H9 (cell line): ENCODE data around the gene COIL. TPM values are rescaled to one million over a fixed set of nuclear protein-coding genes. Genes with fewer than 3 reads are reported as not detected.

Experiments
- DNase-seq: peaks from one replicate; pipeline ENCODE4 v3.0.0-alpha.2; 2017
- H2AFZ ChIP-seq: one replicate; pipeline ENCODE4 v1.6.1; 2013; ENCODE audit warnings: mild to moderate bottlenecking, low read length, control low read depth, moderate library complexity
- H2AK5ac ChIP-seq: 2 replicates; pipeline ENCODE4 v1.6.1; 2013; ENCODE audit warnings: low read length, control low read depth, mixed read lengths; ENCODE audit not compliant: insufficient read length
- H2BK120ac ChIP-seq: one replicate; pipeline ENCODE4 v1.6.1; 2013; ENCODE audit warnings: low read depth, mild to moderate bottlenecking, low read length, control low read depth, inconsistent platforms; ENCODE audit not compliant: poor library complexity, severe bottlenecking
- H2BK12ac ChIP-seq: 2 replicates; pipeline ENCODE4 v1.6.1; 2013; ENCODE audit warnings: low read length, control low read depth, mixed read lengths, low read depth; ENCODE audit not compliant: insufficient read length
- H2BK15ac ChIP-seq: 2 replicates; pipeline ENCODE4 v1.6.1; 2013; ENCODE audit warnings: low read depth, low read length, control low read depth
- H2BK20ac ChIP-seq: one replicate; pipeline ENCODE4 v1.6.1; 2013; ENCODE audit warnings: low read depth, mild to moderate bottlenecking, low read length, control low read depth, inconsistent platforms; ENCODE audit not compliant: poor library complexity, severe bottlenecking
- H2BK5ac ChIP-seq: 2 replicates; pipeline ENCODE4 v1.6.1; 2013; ENCODE audit warnings: low read length, control low read depth, mixed read lengths; ENCODE audit not compliant: insufficient read length
- H3K14ac ChIP-seq: 2 replicates; pipeline ENCODE4 v1.6.1; 2013; ENCODE audit warnings: low read length, control low read depth; ENCODE audit not compliant: insufficient read depth
- H3K18ac ChIP-seq: 2 replicates; pipeline ENCODE4 v1.6.1; 2013; ENCODE audit warnings: low read depth, mild to moderate bottlenecking, mixed read lengths, low read length, control low read depth; ENCODE audit not compliant: insufficient read length
- H3K23ac ChIP-seq: 2 replicates; pipeline ENCODE4 v1.6.1; 2013; ENCODE audit warnings: low read length, control low read depth, mixed read lengths, low read depth; ENCODE audit not compliant: insufficient read length
- H3K23me2 ChIP-seq: 2 replicates; pipeline ENCODE4 v1.6.1; 2013; ENCODE audit warnings: low read depth, mild to moderate bottlenecking, mixed read lengths, low read length, control low read depth; ENCODE audit not compliant: insufficient read length, poor library complexity, severe bottlenecking
- H3K27ac ChIP-seq: 2 replicates; pipeline ENCODE4 v1.5.1; 2013; ENCODE audit warnings: low read length, control low read depth, mixed read lengths, low read depth; ENCODE audit not compliant: insufficient read length
- H3K27me3 ChIP-seq: 2 replicates; pipeline ENCODE4 v1.6.1; 2013; ENCODE audit warnings: low read length, control low read depth, inconsistent platforms; ENCODE audit not compliant: insufficient read depth
- H3K4ac ChIP-seq: 2 replicates; pipeline ENCODE4 v1.6.1; 2013; ENCODE audit warnings: low read depth, mild to moderate bottlenecking, control low read depth, inconsistent platforms, low read length, moderate library complexity
- H3K4me1 ChIP-seq: 2 replicates; pipeline ENCODE4 v1.6.1; 2013; ENCODE audit warnings: low read length, control low read depth, inconsistent platforms; ENCODE audit not compliant: insufficient read depth
- H3K4me2 ChIP-seq: 2 replicates; pipeline ENCODE4 v1.6.1; 2013; ENCODE audit warnings: low read length, control low read depth, mixed read lengths; ENCODE audit not compliant: insufficient read length, insufficient read depth
- H3K56ac ChIP-seq: 2 replicates; pipeline ENCODE4 v1.6.1; 2013; ENCODE audit warnings: low read depth, mild to moderate bottlenecking, mixed read lengths, low read length, control low read depth; ENCODE audit not compliant: insufficient read length
- H3K79me1 ChIP-seq: 2 replicates; pipeline ENCODE4 v1.6.1; 2013; ENCODE audit warnings: low read depth, mild to moderate bottlenecking, moderate library complexity, low read length, control low read depth, inconsistent platforms; ENCODE audit not compliant: insufficient read depth, poor library complexity, severe bottlenecking
- H3K79me2 ChIP-seq: 2 replicates; pipeline ENCODE4 v1.6.1; 2013; ENCODE audit warnings: low read length, control low read depth, inconsistent platforms; ENCODE audit not compliant: insufficient read depth
- H3K9ac ChIP-seq: 2 replicates; pipeline ENCODE4 v1.6.1; 2013; ENCODE audit warnings: low read length, control low read depth, mixed read lengths; ENCODE audit not compliant: insufficient read length; ENCODE audit errors: extremely low read depth
- H3K9me3 ChIP-seq: one replicate; pipeline ENCODE4 v1.6.1; 2013; ENCODE audit warnings: low read depth, low read length, inconsistent platforms; ENCODE audit not compliant: control insufficient read depth
- H3T11ph ChIP-seq: one replicate; pipeline ENCODE4 v1.6.1; 2013; ENCODE audit warnings: mild to moderate bottlenecking, low read length, control low read depth, inconsistent platforms
- H4K20me1 ChIP-seq: one replicate; pipeline ENCODE4 v1.6.1; 2013; ENCODE audit not compliant: control insufficient read depth, insufficient read length, insufficient read depth
- H4K5ac ChIP-seq: 2 replicates; pipeline ENCODE4 v1.6.1; 2013; ENCODE audit warnings: low read depth, mild to moderate bottlenecking, mixed read lengths, low read length, control low read depth; ENCODE audit not compliant: insufficient read length
- H4K8ac ChIP-seq: replicated peaks from 2 replicates; pipeline ENCODE4 v1.6.1; 2013; ENCODE audit warnings: low read length, control low read depth, mixed read lengths, low read depth; ENCODE audit not compliant: insufficient read length
- H4K91ac ChIP-seq: 2 replicates; pipeline ENCODE4 v1.6.1; 2013; ENCODE audit warnings: low read depth, mild to moderate bottlenecking, moderate library complexity, mixed read lengths, low read length, control low read depth; ENCODE audit not compliant: insufficient read length
- H3K27ac Mint-ChIP-seq, 3 experiments: 2 replicates in 2 of 3; 3 replicates in 1 of 3; pipeline ENCODE4 v1.8.0; 2020 to 2021; ENCODE audit warnings: mixed read lengths in 3 of 3, mild to moderate bottlenecking in 1 of 3, moderate library complexity in 1 of 3
- H3K27me3 Mint-ChIP-seq: 2 replicates; pipeline ENCODE4 v1.8.0; 2021; ENCODE audit warnings: low read depth, mild to moderate bottlenecking, moderate library complexity, mixed read lengths
- H3K36me3 Mint-ChIP-seq, 3 experiments: 2 replicates in 2 of 3; 3 replicates in 1 of 3; pipeline ENCODE4 v1.8.0; 2020 to 2021; ENCODE audit warnings: low read depth in 3 of 3, mixed read lengths in 3 of 3; ENCODE audit not compliant: insufficient read depth in 1 of 3
- H3K4me1 Mint-ChIP-seq, 2 experiments: 2 replicates each; pipeline ENCODE4 v1.8.0; 2020; ENCODE audit warnings: mixed read lengths in 2 of 2
- H3K4me3 Mint-ChIP-seq, 2 experiments: 2 replicates in 1 of 2; 3 replicates in 1 of 2; pipeline ENCODE4 v1.8.0; 2020 to 2021; ENCODE audit warnings: mild to moderate bottlenecking in 2 of 2, mixed read lengths in 2 of 2, moderate library complexity in 1 of 2
- H3K9me3 Mint-ChIP-seq, 2 experiments: 2 replicates in 1 of 2; 3 replicates in 1 of 2; pipeline ENCODE4 v1.8.0; 2020; ENCODE audit warnings: mild to moderate bottlenecking in 2 of 2, mixed read lengths in 2 of 2, moderate library complexity in 1 of 2
- CTCF ChIP-seq: fragments of 200-600 bp; sonication (generic); conservative IDR thresholded peaks from 3 replicates; pipeline ENCODE4 v1.8.0; 2021; ENCODE audit warnings: antibody characterized with exemption, mild to moderate bottlenecking
- WGBS: extraction: QIAGEN DNeasy Blood & Tissue Kit; methylation state at CpG from one replicate; pipeline ENCODE4 v1.1.7; 2013; ENCODE audit warnings: missing lambda C conversion rate, low lambda C conversion rate, mixed read lengths; ENCODE audit not compliant: insufficient read length; ENCODE audit errors: extremely low coverage; 5-methylcytosine and 5-hydroxymethylcytosine counted together
- total RNA-seq: library from RNA; stranded (reverse); gene quantifications from 2 replicates; pipeline ENCODE4 v1.2.1, GENCODE V29; 2021

COIL gene
- total RNA-seq, 1 experiment from 2014 or later = 21.5 TPM

- Histone ChIP-seq H3K9ac (no peak overlapping the region), H4K8ac (no peak overlapping the region), H3K56ac (no peak overlapping the region), H3K4me2 (peak overlapping the region; percentile 60), H2AFZ (no peak overlapping the region), H2BK20ac (no peak overlapping the region), H3K9me3 (no peaks in the 10 kb centered on the region), H3K79me1 (no peaks in the 10 kb centered on the region), H2BK5ac (no peak overlapping the region), H3K14ac (no peak overlapping the region), H3T11ph (no peak overlapping the region), H3K18ac (no peak overlapping the region), H2BK15ac (no peak overlapping the region), H2BK120ac (no peak overlapping the region), H3K4me1 (no peaks in the 10 kb centered on the region; the same call in 1 of the 2 replicates), H3K27me3 (peaks cover 2% of the 10 kb centered on the region; the same call in 1 of the 2 replicates), H4K91ac (no peak overlapping the region), H4K5ac (no peak overlapping the region), H3K79me2 (no peaks in the 10 kb centered on the region; the same call in 1 of the 2 replicates), H2AK5ac (no peak overlapping the region), H3K4ac (no peak overlapping the region), H2BK12ac (no peak overlapping the region), H3K23me2 (peaks cover 21% of the 10 kb centered on the region), H3K23ac (no peak overlapping the region), H3K27ac (no peak overlapping the region), H4K20me1 (no peaks in the 10 kb centered on the region)
- peaks cover 34% of the 10 kb centered on the region for H3K27me3 Mint-ChIP-seq
- no peak overlapping the region; a peak in 1 of 7 replicates for H3K27ac Mint-ChIP-seq
- H3K36me3 Mint-ChIP-seq = peaks cover 3 to 21% (median 9%) of the 10 kb centered on the region in 3 experiments
- no CpG with 5 or more reads among the region's 21 CpGs for WGBS
- no peak for DNase-seq
- peaks cover 0 to 3% of the 10 kb centered on the region in 2 experiments; a peak in 1 of 5 replicates for H3K9me3 Mint-ChIP-seq
- no peak for TF ChIP-seq CTCF
- H3K4me1 Mint-ChIP-seq = peaks cover 14 to 18% of the 10 kb centered on the region in 2 experiments
- H3K4me3 Mint-ChIP-seq = peak overlapping the region; percentile 79 to 96
Observed at GRCh38 chr17:56912105-56912999, 48.5 kb downstream of the COIL start.
